IMR-90 (cell line): Measurements from ENCODE around the gene PLXNB3. TPM values are rescaled to one million over a fixed set of nuclear protein-coding genes. Genes with fewer than 3 reads are reported as not detected.
A peak's percentile ranks its signal among the peaks of the same experiment; 100 is the strongest.

ENCODE experiments used
- ATAC-seq: fragments of 200-7000 bp; cut with Tn5 transposase; 2 replicates; pipeline ENCODE4 v1.9.1; 2020; ENCODE audit warnings: low read depth, mild to moderate bottlenecking, moderate library complexity
- BruUV-seq: library from RNA; stranded (reverse); fragments of 400-500 nt; replicated peaks from 2 replicates; lab custom pipeline; 2021; lab: Mats Ljungman, UMichigan
- CTCF ChIA-PET: fragments of 300-600 bp; formaldehyde crosslinking; extraction: SDS; loops from one replicate; lab custom pipeline; 2021; ENCODE audit warnings: antibody characterized with exemption; lab: Yijun Ruan, JAX
- POLR2A ChIA-PET: fragments of 300-600 bp; sonication (Branson Sonifier 250); formaldehyde crosslinking; loops from one replicate; lab custom pipeline; 2022; ENCODE audit warnings: antibody characterized with exemption; ENCODE audit not compliant: unreplicated experiment; lab: Charles Lee
- DNase-seq: peaks from one replicate; pipeline ENCODE4 v3.0.0; 2013
- H2AFZ ChIP-seq: replicated peaks from 2 replicates; pipeline ENCODE3; 2013; ENCODE audit warnings: low read length, mild to moderate bottlenecking; ENCODE audit not compliant: poor library complexity
- H2AK5ac ChIP-seq: 2 replicates; pipeline ENCODE4 v1.6.1; 2013; ENCODE audit warnings: low read depth, low read length, inconsistent platforms
- H2AK9ac ChIP-seq: replicated peaks from 2 replicates; pipeline ENCODE3; 2013; ENCODE audit warnings: mild to moderate bottlenecking, low read depth, low read length, moderate library complexity; ENCODE audit not compliant: poor library complexity
- H2BK120ac ChIP-seq: 2 replicates; pipeline ENCODE4 v1.6.1; 2013; ENCODE audit warnings: low read depth, low read length, inconsistent platforms
- H2BK15ac ChIP-seq: 3 replicates; pipeline ENCODE4 v1.6.1; 2013; ENCODE audit warnings: low read depth, low read length, inconsistent platforms
- H2BK20ac ChIP-seq: 2 replicates; pipeline ENCODE4 v1.6.1; 2013; ENCODE audit warnings: low read depth, mild to moderate bottlenecking, inconsistent platforms, low read length, moderate library complexity
- H2BK5ac ChIP-seq: 2 replicates; pipeline ENCODE4 v1.6.1; 2013; ENCODE audit warnings: mild to moderate bottlenecking, low read depth, low read length, inconsistent platforms; ENCODE audit not compliant: poor library complexity, severe bottlenecking
- H3K14ac ChIP-seq: replicated peaks from 2 replicates; pipeline ENCODE4 v1.6.1; 2013; ENCODE audit warnings: low read depth, low read length, inconsistent platforms
- H3K18ac ChIP-seq: 2 replicates; pipeline ENCODE4 v1.6.1; 2013; ENCODE audit warnings: low read depth, low read length, control low read depth
- H3K23ac ChIP-seq: 2 replicates; pipeline ENCODE4 v1.6.1; 2013; ENCODE audit warnings: low read depth, low read length, inconsistent platforms
- H3K27ac ChIP-seq: 2 replicates; pipeline ENCODE4 v1.5.1; 2013; ENCODE audit warnings: mild to moderate bottlenecking, control low read depth, low read length; ENCODE audit not compliant: insufficient read depth
- H3K27me3 ChIP-seq: 2 replicates; pipeline ENCODE4 v1.6.1; 2013; ENCODE audit warnings: low read length; ENCODE audit not compliant: control insufficient read depth, insufficient read depth
- H3K36me3 ChIP-seq: 2 replicates; pipeline ENCODE4 v1.6.1; 2013; ENCODE audit warnings: low read length, mixed read lengths; ENCODE audit not compliant: control insufficient read depth, insufficient read depth
- H3K4ac ChIP-seq: 2 replicates; pipeline ENCODE4 v1.6.1; 2013; ENCODE audit warnings: low read depth, low read length, inconsistent platforms
- H3K4me1 ChIP-seq: 2 replicates; pipeline ENCODE4 v1.6.1; 2013; ENCODE audit warnings: low read length, mixed read lengths; ENCODE audit not compliant: control insufficient read depth, insufficient read depth
- H3K4me2 ChIP-seq: 2 replicates; pipeline ENCODE4 v1.6.1; 2013; ENCODE audit warnings: low read depth, mild to moderate bottlenecking, control low read depth, low read length, moderate library complexity
- H3K4me3 ChIP-seq: 2 replicates; pipeline ENCODE4 v1.5.1; 2013; ENCODE audit warnings: low read depth, mild to moderate bottlenecking, control low read depth, low read length, moderate library complexity; ENCODE audit not compliant: insufficient read depth
- H3K56ac ChIP-seq: 2 replicates; pipeline ENCODE4 v1.6.1; 2013; ENCODE audit warnings: low read length, inconsistent platforms; ENCODE audit not compliant: insufficient read depth; ENCODE audit errors: extremely low read depth
- H3K79me1 ChIP-seq, 2 experiments: 2 replicates each; pipeline ENCODE4 v1.6.1; 2013; ENCODE audit warnings: low read length in 2 of 2, inconsistent platforms in 1 of 2, low read depth in 1 of 2
- H3K9ac ChIP-seq: 2 replicates; pipeline ENCODE4 v1.6.1; 2013; ENCODE audit warnings: low read depth, low read length, control low read depth
- H3K9me1 ChIP-seq: 2 replicates; pipeline ENCODE4 v1.6.1; 2013; ENCODE audit warnings: low read length, inconsistent platforms; ENCODE audit not compliant: insufficient read depth
- H3K9me3 ChIP-seq: 2 replicates; pipeline ENCODE4 v1.6.1; 2013; ENCODE audit warnings: low read length; ENCODE audit not compliant: control insufficient read depth, insufficient read depth
- H4K20me1 ChIP-seq: 2 replicates; pipeline ENCODE4 v1.6.1; 2013; ENCODE audit warnings: low read length, inconsistent platforms; ENCODE audit not compliant: insufficient read depth
- H4K5ac ChIP-seq: 2 replicates; pipeline ENCODE4 v1.6.1; 2013; ENCODE audit warnings: mild to moderate bottlenecking, low read depth, low read length, control low read depth
- H4K8ac ChIP-seq, 2 experiments: 2 replicates each; pipeline ENCODE4 v1.6.1; 2013; ENCODE audit warnings: low read depth in 2 of 2, low read length in 2 of 2, control low read depth in 1 of 2, inconsistent platforms in 1 of 2
- H4K91ac ChIP-seq: 2 replicates; pipeline ENCODE4 v1.6.1; 2013; ENCODE audit warnings: low read depth, low read length, inconsistent platforms; ENCODE audit not compliant: insufficient read depth
- BHLHE40 ChIP-seq: fragments of 150-350 bp; IDR thresholded peaks from 2 replicates; pipeline ENCODE4 v1.6.1; 2016; ENCODE audit warnings: mild to moderate bottlenecking, low read depth, low read length
- CEBPB ChIP-seq: IDR thresholded peaks from 2 replicates; pipeline ENCODE4 v1.6.1; 2012; ENCODE audit warnings: low read depth, low read length, improper control_type of control experiment
- CHD1 ChIP-seq: IDR thresholded peaks from 2 replicates; pipeline ENCODE4 v1.6.1; 2012; ENCODE audit warnings: low read depth, low read length, improper control_type of control experiment
- CTCF ChIP-seq: conservative IDR thresholded peaks from 2 replicates; pipeline ENCODE4 v1.5.1; 2012; ENCODE audit warnings: mild to moderate bottlenecking, low read depth, low read length, improper control_type of control experiment
- ELK1 ChIP-seq: fragments of 150-350 bp; IDR thresholded peaks from 2 replicates; pipeline ENCODE4 v1.6.1; 2016; ENCODE audit warnings: low read depth, mild to moderate bottlenecking, low read length, moderate library complexity, borderline replicate concordance
- FOS ChIP-seq: fragments of 150-350 bp; IDR thresholded peaks from 2 replicates; pipeline ENCODE4 v1.6.1; 2016; ENCODE audit warnings: low read depth, low read length
- MAFK ChIP-seq: IDR thresholded peaks from 2 replicates; pipeline ENCODE4 v1.6.1; 2012; ENCODE audit warnings: low read depth, low read length, improper control_type of control experiment
- MAZ ChIP-seq: IDR thresholded peaks from 2 replicates; pipeline ENCODE4 v1.6.1; 2012; ENCODE audit warnings: low read depth, mild to moderate bottlenecking, low read length, improper control_type of control experiment, moderate library complexity, borderline replicate concordance
- MXI1 ChIP-seq: IDR thresholded peaks from 2 replicates; pipeline ENCODE4 v1.6.1; 2012; ENCODE audit warnings: low read depth, mild to moderate bottlenecking, low read length, moderate library complexity, borderline replicate concordance
- NFE2L2 ChIP-seq: fragments of 150-350 bp; IDR thresholded peaks from 2 replicates; pipeline ENCODE4 v1.6.1; 2016; ENCODE audit warnings: low read depth, mild to moderate bottlenecking, low read length
- POLR2A ChIP-seq: IDR thresholded peaks from 2 replicates; pipeline ENCODE4 v1.6.1; 2012; ENCODE audit warnings: mild to moderate bottlenecking, low read depth, low read length
- RAD21 ChIP-seq: IDR thresholded peaks from 2 replicates; pipeline ENCODE4 v1.6.1; 2012; ENCODE audit warnings: low read length, improper control_type of control experiment
- RCOR1 ChIP-seq: IDR thresholded peaks from 2 replicates; pipeline ENCODE4 v1.6.1; 2012; ENCODE audit warnings: mild to moderate bottlenecking, low read length, improper control_type of control experiment; ENCODE audit not compliant: insufficient replicate concordance
- RFX5 ChIP-seq: IDR thresholded peaks from 2 replicates; pipeline ENCODE4 v1.8.0; 2012; ENCODE audit warnings: low read depth, mild to moderate bottlenecking, low read length, moderate library complexity
- SMC3 ChIP-seq: fragments of 150-350 bp; IDR thresholded peaks from 2 replicates; pipeline ENCODE4 v1.6.1; 2016; ENCODE audit warnings: low read depth, mild to moderate bottlenecking, antibody characterized with exemption, low read length, moderate library complexity
- WGBS, 2 experiments: methylation state at CpG; one replicate each; pipeline versions ENCODE4 v1.1.5 to v1.1.7; 2013; ENCODE audit warnings: missing lambda C conversion rate in 2 of 2; ENCODE audit not compliant: insufficient read length in 1 of 2; ENCODE audit errors: extremely low coverage in 2 of 2; 5-methylcytosine and 5-hydroxymethylcytosine counted together
- dilution Hi-C: fragments of 300-500 bp; cut with HindIII; formaldehyde crosslinking; loops from one replicate; pipeline ENCODE4 v1.14.3; 2018; ENCODE audit warnings: low sequenced_read_pairs; ENCODE audit not compliant: unreplicated experiment
- in situ Hi-C: fragments of 300-500 bp; cut with MboI; formaldehyde crosslinking; loops from 3 replicates; pipeline ENCODE4 v1.14.3; 2019; ENCODE audit warnings: low sequenced_read_pairs, inconsistent platforms, mixed read lengths
- intact Hi-C: fragments of 100-400 bp; cut with micrococcal nuclease; formaldehyde crosslinking; loops from 2 replicates; pipeline ENCODE4 v1.10.0; 2022
- polyA plus RNA-seq, 3 experiments: library from polyadenylated mRNA; depleted of rRNA; stranded (reverse); fragments of >200 nt; gene quantifications; 2 replicates each; pipeline ENCODE4 v1.2.3, GENCODE V29; 2012; ENCODE audit warnings: low replicate concordance in 1 of 3
- total RNA-seq: library from RNA; depleted of rRNA; stranded (reverse); fragments of >200 nt; gene quantifications from 2 replicates; pipeline ENCODE4 v1.2.3, GENCODE V29; 2012

The PLXNB3 gene
- total and polyA plus RNA-seq, 2 of the 4 experiments (the other 2 are of a cell fraction) = 0.36 to 22.3 TPM

- H3K79me1 ChIP-seq = peaks cover 0 to 17% of the 10 kb centered on the region in 2 experiments; a peak in 2 of 4 replicates
- DNase-seq (peak; percentile 5), ATAC-seq (peak; percentile 26)
- no peaks in the 10 kb centered on the region for H3K9me1 ChIP-seq
- peak overlapping the region; percentile 72 for H3K9ac ChIP-seq
- no peak overlapping the region for H3K56ac ChIP-seq
- H3K23ac ChIP-seq = peak overlapping the region; percentile 72
- intact Hi-C loops (loop anchor here (1.0 kb wide), 1 partner anchor 30 kb away; no protein-coding TSS in a partner anchor), in situ Hi-C loops (loop anchor here (10.0 kb wide), 1 partner anchor 199 kb away; no protein-coding TSS in a partner anchor), dilution Hi-C loops (no loop called here)
- H3K27me3 ChIP-seq = no peaks in the 10 kb centered on the region
- H3K4me2 ChIP-seq = peak overlapping the region; percentile 93
- no peaks in the 10 kb centered on the region; the same call in 1 of the 2 replicates for H3K9me3 ChIP-seq
- no peaks in the 10 kb centered on the region; the same call in 1 of the 2 replicates for H3K36me3 ChIP-seq
- peak overlapping the region; percentile 56 for H3K4me3 ChIP-seq
- peak overlapping the region; percentile 91 for H4K91ac ChIP-seq
- H3K4me1 ChIP-seq = peaks cover 17% of the 10 kb centered on the region
- peak overlapping the region; percentile 94 for H2AK9ac ChIP-seq
- H4K8ac ChIP-seq = peak overlapping the region; percentile 35 to 90; a peak in 2 of 4 replicates
- ChIA-PET CTCF (no interaction called here), POLR2A (no interaction called here)
- WGBS, 2 experiments = no CpG with 5 or more reads among the region's 27 CpGs
- H2AFZ ChIP-seq = peak overlapping the region; percentile 89
- no peaks in the 10 kb centered on the region; the same call in 1 of the 2 replicates for H4K20me1 ChIP-seq
- H3K18ac ChIP-seq = peak overlapping the region; percentile 92; the same call in 1 of the 2 replicates
- TF ChIP-seq MXI1 = no peak
- no peak for TF ChIP-seq SMC3
- TF ChIP-seq RFX5 = no peak
- TF ChIP-seq CHD1 = no peak
- TF ChIP-seq CTCF = no peak
- no peak for TF ChIP-seq ELK1
- TF ChIP-seq BHLHE40 = no peak
- TF ChIP-seq FOS = no peak
- TF ChIP-seq MAFK = no peak
- no peak for TF ChIP-seq RAD21
- no peak for TF ChIP-seq NFE2L2
- no peak for TF ChIP-seq RCOR1
- no peak for TF ChIP-seq CEBPB
- TF ChIP-seq MAZ = no peak
- TF ChIP-seq POLR2A = no peak
- H4K5ac ChIP-seq = peak overlapping the region; percentile 94
- peak overlapping the region; percentile 84 for H3K14ac ChIP-seq
- H2AK5ac ChIP-seq = peak overlapping the region; percentile 83
- peak overlapping the region; percentile 95 for H2BK5ac ChIP-seq
- H2BK120ac ChIP-seq = peak overlapping the region; percentile 85
- no peak overlapping the region; the same call in 1 of the 2 replicates for H2BK20ac ChIP-seq
- peak overlapping the region; percentile 94 for H3K27ac ChIP-seq
- peak overlapping the region; percentile 94 for H3K4ac ChIP-seq
- no TSS peak for BruUV-seq
- no peak overlapping the region; the same call in 2 of the 3 replicates for H2BK15ac ChIP-seq
Observed at GRCh38 chrX:153765138-153766079, 1.4 kb downstream of the PLXNB3 start.
